ENCODE data around the gene CUEDC2.

- TF ChIP-seq EP300 (conservative IDR thresholded peaks at IDR 0.05; ENCODE audit: poor library complexity, severe bottlenecking) (peak; percentile 38), RAD21 (conservative IDR thresholded peaks at IDR 0.05) (peak; percentile 28)
- TF ChIP-seq, protein P1, sequence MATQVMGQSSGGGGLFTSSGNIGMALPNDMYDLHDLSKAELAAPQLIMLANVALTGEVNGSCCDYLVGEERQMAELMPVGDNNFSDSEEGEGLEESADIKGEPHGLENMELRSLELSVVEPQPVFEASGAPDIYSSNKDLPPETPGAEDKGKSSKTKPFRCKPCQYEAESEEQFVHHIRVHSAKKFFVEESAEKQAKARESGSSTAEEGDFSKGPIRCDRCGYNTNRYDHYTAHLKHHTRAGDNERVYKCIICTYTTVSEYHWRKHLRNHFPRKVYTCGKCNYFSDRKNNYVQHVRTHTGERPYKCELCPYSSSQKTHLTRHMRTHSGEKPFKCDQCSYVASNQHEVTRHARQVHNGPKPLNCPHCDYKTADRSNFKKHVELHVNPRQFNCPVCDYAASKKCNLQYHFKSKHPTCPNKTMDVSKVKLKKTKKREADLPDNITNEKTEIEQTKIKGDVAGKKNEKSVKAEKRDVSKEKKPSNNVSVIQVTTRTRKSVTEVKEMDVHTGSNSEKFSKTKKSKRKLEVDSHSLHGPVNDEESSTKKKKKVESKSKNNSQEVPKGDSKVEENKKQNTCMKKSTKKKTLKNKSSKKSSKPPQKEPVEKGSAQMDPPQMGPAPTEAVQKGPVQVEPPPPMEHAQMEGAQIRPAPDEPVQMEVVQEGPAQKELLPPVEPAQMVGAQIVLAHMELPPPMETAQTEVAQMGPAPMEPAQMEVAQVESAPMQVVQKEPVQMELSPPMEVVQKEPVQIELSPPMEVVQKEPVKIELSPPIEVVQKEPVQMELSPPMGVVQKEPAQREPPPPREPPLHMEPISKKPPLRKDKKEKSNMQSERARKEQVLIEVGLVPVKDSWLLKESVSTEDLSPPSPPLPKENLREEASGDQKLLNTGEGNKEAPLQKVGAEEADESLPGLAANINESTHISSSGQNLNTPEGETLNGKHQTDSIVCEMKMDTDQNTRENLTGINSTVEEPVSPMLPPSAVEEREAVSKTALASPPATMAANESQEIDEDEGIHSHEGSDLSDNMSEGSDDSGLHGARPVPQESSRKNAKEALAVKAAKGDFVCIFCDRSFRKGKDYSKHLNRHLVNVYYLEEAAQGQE (IDR thresholded peaks at IDR 0.05; ENCODE audit: borderline replicate concordance): no peak
Observed at GRCh38 chr10:102450374-102451104, 18.2 kb upstream of the CUEDC2 start.

Measured in neural cell (in vitro differentiated cells).